H1 (cell line): ENCODE measurements around the gene SEMA3B. TPM values are rescaled to one million over a fixed set of nuclear protein-coding genes. Genes with fewer than 3 reads are reported as not detected.

ENCODE experiments used
- CTCF ChIA-PET: fragments of 300-600 bp; sonication (Branson Sonifier 250); formaldehyde crosslinking; loops from one replicate; lab custom pipeline; 2021; ENCODE audit not compliant: partially characterized antibody; lab: Charles Lee
- POLR2A ChIA-PET: fragments of 300-600 bp; sonication (Branson Sonifier 250); formaldehyde crosslinking; loops from one replicate; lab custom pipeline; 2021; ENCODE audit warnings: inconsistent platforms; ENCODE audit not compliant: partially characterized antibody; lab: Charles Lee
- DNase-seq, 2 experiments: peaks; one replicate each; pipeline versions ENCODE4 v3.0.0 to v3.0.0-alpha.2; 2010 to 2022; ENCODE audit warnings: low spot score in 2 of 2, low read depth in 1 of 2, mixed read lengths in 1 of 2
- FAIRE-seq: peaks from 2 replicates; lab custom pipeline; 2011; peaks lifted over from hg19 to GRCh38; lab: Jason Lieb, UNC
- H2AFZ ChIP-seq: 2 replicates; pipeline ENCODE4 v1.8.1; 2012; ENCODE audit warnings: low read length, inconsistent platforms
- H2AK5ac ChIP-seq: 2 replicates; pipeline ENCODE4 v1.6.1; 2013; ENCODE audit warnings: low read depth, low read length
- H2BK120ac ChIP-seq: replicated peaks from 2 replicates; pipeline ENCODE3; 2013; ENCODE audit warnings: low read depth, low read length, inconsistent platforms
- H2BK12ac ChIP-seq: 2 replicates; pipeline ENCODE4 v1.6.1; 2013; ENCODE audit warnings: low read depth, low read length
- H2BK15ac ChIP-seq: 2 replicates; pipeline ENCODE4 v1.6.1; 2013; ENCODE audit warnings: low read length
- H2BK20ac ChIP-seq: 2 replicates; pipeline ENCODE4 v1.6.1; 2013; ENCODE audit warnings: low read length
- H2BK5ac ChIP-seq: 2 replicates; pipeline ENCODE4 v1.6.1; 2013; ENCODE audit warnings: low read depth, low read length
- H3K14ac ChIP-seq: 2 replicates; pipeline ENCODE4 v1.6.1; 2013; ENCODE audit warnings: inconsistent platforms; ENCODE audit not compliant: insufficient read length
- H3K18ac ChIP-seq: 2 replicates; pipeline ENCODE4 v1.6.1; 2013; ENCODE audit warnings: low read length; ENCODE audit errors: extremely low read depth
- H3K23ac ChIP-seq: 2 replicates; pipeline ENCODE4 v1.6.1; 2013; ENCODE audit warnings: inconsistent platforms; ENCODE audit not compliant: insufficient read length
- H3K23me2 ChIP-seq: 2 replicates; pipeline ENCODE4 v1.6.1; 2013; ENCODE audit warnings: low read depth, low read length
- H3K27ac ChIP-seq: 2 replicates; pipeline ENCODE4 v1.6.1; 2011; ENCODE audit warnings: low read depth, low read length, inconsistent platforms
- H3K27me3 ChIP-seq, 4 experiments: replicated peaks in 1 of 4; 1 replicate in 1 of 4; 2 replicates in 3 of 4; pipeline versions ENCODE4 v1.6.1 to v1.8.1; 2011 to 2013; ENCODE audit warnings: low read length in 3 of 4, mild to moderate bottlenecking in 3 of 4, inconsistent platforms in 2 of 4, mixed read lengths in 2 of 4, moderate library complexity in 1 of 4; ENCODE audit not compliant: control insufficient read depth in 3 of 4, insufficient read depth in 3 of 4; ENCODE audit errors: extremely low read depth in 1 of 4
- H3K36me3 ChIP-seq, 4 experiments: 2 replicates each; pipeline versions ENCODE4 v1.6.1 to v1.8.1; 2011 to 2013; ENCODE audit warnings: mild to moderate bottlenecking in 4 of 4, low read length in 3 of 4, moderate library complexity in 2 of 4, control low read depth in 1 of 4, inconsistent platforms in 1 of 4; ENCODE audit not compliant: insufficient read depth in 4 of 4, control insufficient read depth in 2 of 4
- H3K4ac ChIP-seq: replicated peaks from 2 replicates; pipeline ENCODE3; 2013; ENCODE audit warnings: low read length, low read depth, mixed read lengths, inconsistent platforms; ENCODE audit not compliant: insufficient read length
- H3K4me1 ChIP-seq, 4 experiments: replicated peaks in 1 of 4; 1 replicate in 1 of 4; 2 replicates in 3 of 4; pipeline versions ENCODE4 v1.6.1 to v1.8.1; 2011 to 2013; ENCODE audit warnings: low read length in 3 of 4, inconsistent platforms in 2 of 4, mixed read lengths in 1 of 4; ENCODE audit not compliant: insufficient read depth in 4 of 4, control insufficient read depth in 3 of 4
- H3K4me2 ChIP-seq, 2 experiments: 2 replicates each; pipeline versions ENCODE4 v1.6.1 to v1.8.1; 2011 to 2013; ENCODE audit warnings: low read depth in 2 of 2, low read length in 2 of 2, control low read depth in 1 of 2, inconsistent platforms in 1 of 2, mild to moderate bottlenecking in 1 of 2; ENCODE audit not compliant: insufficient read depth in 1 of 2
- H3K4me3 ChIP-seq, 4 experiments: fragments of 200-600, 300-600 bp in 1 of 4; sonication (generic), shearing (Covaris generic), sonication (Bioruptor Twin) in 1 of 4; 2 replicates each; pipeline versions ENCODE4 v1.5.1 to v1.8.1; 2011 to 2016; ENCODE audit warnings: low read length in 4 of 4, low read depth in 3 of 4, control low read depth in 2 of 4, inconsistent platforms in 2 of 4, mild to moderate bottlenecking in 2 of 4, mixed read lengths in 1 of 4, moderate library complexity in 1 of 4; ENCODE audit not compliant: insufficient read depth in 2 of 4; ENCODE audit errors: extremely low read depth in 1 of 4
- H3K56ac ChIP-seq: replicated peaks from 2 replicates; pipeline ENCODE3; 2013; ENCODE audit warnings: low read depth, mild to moderate bottlenecking, mixed read lengths, low read length, inconsistent platforms; ENCODE audit not compliant: insufficient read length
- H3K79me1 ChIP-seq: 2 replicates; pipeline ENCODE4 v1.6.1; 2013; ENCODE audit warnings: low read depth, low read length, control low read depth
- H3K79me2 ChIP-seq, 2 experiments: 2 replicates each; pipeline versions ENCODE4 v1.6.1 to v1.8.1; 2012 to 2013; ENCODE audit warnings: low read length in 2 of 2, mild to moderate bottlenecking in 2 of 2, inconsistent platforms in 1 of 2; ENCODE audit not compliant: insufficient read depth in 2 of 2, control insufficient read depth in 1 of 2
- H3K9ac ChIP-seq, 4 experiments: replicated peaks in 1 of 4; 1 replicate in 1 of 4; 2 replicates in 3 of 4; pipeline versions ENCODE4 v1.6.1 to v1.8.1; 2011 to 2013; ENCODE audit warnings: low read depth in 3 of 4, low read length in 3 of 4, control low read depth in 2 of 4, mild to moderate bottlenecking in 2 of 4, moderate library complexity in 2 of 4, inconsistent platforms in 1 of 4; ENCODE audit errors: extremely low read depth in 1 of 4
- H3K9me3 ChIP-seq, 2 experiments: 2 replicates each; pipeline versions ENCODE4 v1.6.1 to v1.8.1; 2012 to 2013; ENCODE audit warnings: mild to moderate bottlenecking in 2 of 2, moderate library complexity in 2 of 2, control low read depth in 1 of 2, inconsistent platforms in 1 of 2, low read depth in 1 of 2, low read length in 1 of 2, mixed read lengths in 1 of 2; ENCODE audit not compliant: insufficient read depth in 2 of 2
- H4K20me1 ChIP-seq, 2 experiments: replicated peaks in 1 of 2; 2 replicates each; pipeline versions ENCODE3 to v1.8.1; 2011 to 2013; ENCODE audit warnings: inconsistent platforms in 2 of 2, low read length in 2 of 2, mild to moderate bottlenecking in 1 of 2; ENCODE audit not compliant: insufficient read depth in 2 of 2, control insufficient read depth in 1 of 2
- H4K5ac ChIP-seq: 2 replicates; pipeline ENCODE4 v1.6.1; 2013; ENCODE audit warnings: low read length, low read depth, mixed read lengths, inconsistent platforms; ENCODE audit not compliant: insufficient read length
- H4K8ac ChIP-seq: 2 replicates; pipeline ENCODE4 v1.8.0; 2013; ENCODE audit warnings: mild to moderate bottlenecking, moderate library complexity, low read length, inconsistent platforms; ENCODE audit not compliant: insufficient read depth; ENCODE audit errors: extremely low read depth
- H4K91ac ChIP-seq: replicated peaks from 2 replicates; pipeline ENCODE3; 2013; ENCODE audit warnings: low read length, mixed read lengths, inconsistent platforms; ENCODE audit not compliant: insufficient read length
- WGBS, 2 experiments: shearing (Covaris generic) in 1 of 2; methylation state at CpG; one replicate each; pipeline versions ENCODE4 v1.1.6 to v1.1.7; 2013 to 2015; ENCODE audit warnings: low lambda C conversion rate in 2 of 2, mixed read lengths in 2 of 2, inconsistent platforms in 1 of 2, low coverage in 1 of 2, missing lambda C conversion rate in 1 of 2; ENCODE audit not compliant: insufficient replicate concordance in 2 of 2, insufficient coverage in 1 of 2, insufficient read length in 1 of 2; ENCODE audit errors: extremely low coverage in 1 of 2, missing lambda C conversion rate in 1 of 2; 5-methylcytosine and 5-hydroxymethylcytosine counted together
- polyA plus RNA-seq, 7 experiments: library from polyadenylated mRNA; depleted of rRNA in 3 of 7; stranded (reverse) in 5 of 7; unstranded in 2 of 7; fragments of >200 nt in 5 of 7; fragments of 200-250 nt in 2 of 7; gene quantifications; 1 replicate in 5 of 7; 2 replicates in 1 of 7; 4 replicates in 1 of 7; pipeline versions ENCODE4 v1.2.1 to v1.2.3, GENCODE V29; 2011 to 2013; ENCODE audit warnings: missing spikeins in 2 of 7, mixed read lengths in 2 of 7
- total RNA-seq: library from RNA; stranded (reverse); fragmentation: NEBNext Ultra II Directional; extraction: Animal tissue kit (Norgen Biotek cat#: 25700); gene quantifications from 2 replicates; pipeline ENCODE4 v1.2.1, GENCODE V29; 2021

Gene SEMA3B
- total and polyA plus RNA-seq, 2 of the 8 experiments (the other 6 are each of a cell fraction or from before 2014, with no cell fraction given) = 3.0 to 4.7 TPM

- Histone ChIP-seq H3K27ac (no peak overlapping the region), H3K18ac (no peak overlapping the region), H2BK5ac (peak overlapping the region; percentile 32; the same call in 1 of the 2 replicates), H3K36me3 (no peaks in the 10 kb centered on the region), H3K23me2 (peaks cover 5% of the 10 kb centered on the region; the same call in 1 of the 2 replicates), H2AFZ (no peak overlapping the region), H2BK120ac (no peak overlapping the region), H3K4me2 (no peak overlapping the region; a peak in 1 of 4 replicates), H3K4me3 (no peak overlapping the region), H3K4me1 (peaks cover 0 to 26% (median 12%) of the 10 kb centered on the region in 4 experiments; a peak in 6 of 7 replicates), H3K4ac (no peak overlapping the region), H2BK12ac (peak overlapping the region; percentile 77; the same call in 1 of the 2 replicates), H4K20me1 (peaks cover 0 to 2% of the 10 kb centered on the region in 2 experiments), H4K91ac (peak overlapping the region; percentile 12), H3K23ac (no peak overlapping the region), H3K14ac (no peak overlapping the region), H2AK5ac (peak overlapping the region; percentile 26; the same call in 1 of the 2 replicates), H3K9ac (no peak overlapping the region; a peak in 1 of 7 replicates), H3K79me2 (no peaks in the 10 kb centered on the region), H3K27me3 (no peaks in the 10 kb centered on the region; a peak in 1 of 7 replicates), H3K79me1 (no peaks in the 10 kb centered on the region), H3K9me3 (peaks cover 6 to 8% of the 10 kb centered on the region in 2 experiments; a peak in 3 of 4 replicates), H2BK15ac (0 out of 2 replicates have a peak overlapping the region, but pooled peaks have one; percentile 25), H2BK20ac (no peak overlapping the region), H3K56ac (no peak overlapping the region), H4K8ac (peak overlapping the region; percentile 41), H4K5ac (no peak overlapping the region)
- ChIA-PET CTCF (interaction anchor here (0.7 to 3.6 kb wide), 10 partner anchors 8 to 232 kb away, joined by 3 to 24 read pairs (median 4); partner anchors contain the start of genes HYAL2 and IFRD2), POLR2A (interaction anchor here (0.6 to 11.3 kb wide), 8 partner anchors 10 to 76 kb away, joined by 3 to 149 read pairs (median 4); partner anchors contain the start of genes HYAL2, IFRD2 and TUSC2)
- 89% methylated on average over 32 of the region's 32 CpGs; no CpG with 5 or more reads in 1 of the 2 experiments for WGBS, 2 experiments
- FAIRE-seq (no peak), DNase-seq (no peak)
Measured at GRCh38 chr3:50302095-50303012, 33.4 kb downstream of the SEMA3B start.
